Activated naive CD8-positive, alpha-beta T cell treated with anti-CD3 and anti-CD28 coated beads, Interleukin-2, amount 50 U/mL, for 24 hours (primary cell): ENCODE results near the gene LIPG.
"Not testable (repeated sequence)": the region's sequence is repeated elsewhere in the genome, so short reads cannot be mapped to it uniquely, and the experiment has no call there.

Experiments used
- ATAC-seq: fragments of 150-1000 bp; cut with Tn5 transposase; one replicate; pipeline ENCODE4 v1.10.0; 2021
- DNase-seq: peaks from one replicate; pipeline ENCODE4 v3.0.0; 2021
- H3K27ac Mint-ChIP-seq: one replicate; pipeline ENCODE4 v1.8.0; 2021; ENCODE audit warnings: mild to moderate bottlenecking, mixed read lengths
- H3K27me3 Mint-ChIP-seq: one replicate; pipeline ENCODE4 v1.8.0; 2021; ENCODE audit warnings: mixed read lengths
- H3K36me3 Mint-ChIP-seq: one replicate; pipeline ENCODE4 v1.8.0; 2021; ENCODE audit warnings: low read depth, mixed read lengths
- H3K4me1 Mint-ChIP-seq: one replicate; pipeline ENCODE4 v1.8.0; 2021; ENCODE audit warnings: mixed read lengths
- H3K4me3 Mint-ChIP-seq: one replicate; pipeline ENCODE4 v1.8.0; 2021; ENCODE audit warnings: mild to moderate bottlenecking, moderate library complexity, mixed read lengths
- H3K9me3 Mint-ChIP-seq: one replicate; pipeline ENCODE4 v1.8.0; 2021; ENCODE audit warnings: mixed read lengths

The LIPG gene

GRCh38 chr18:49529596-49529995, 32.3 kb upstream of the LIPG start:
- Mint-ChIP-seq H3K27ac (no peak overlapping the region), H3K4me3 (no peak overlapping the region), H3K4me1 (no peaks in the 10 kb centered on the region), H3K9me3 (no peaks in the 10 kb centered on the region), H3K36me3 (no peaks in the 10 kb centered on the region), H3K27me3 (peaks cover 3% of the 10 kb centered on the region)
- DNase-seq: no peak
- ATAC-seq: no peak

- no peak overlapping the region for H3K4me3 Mint-ChIP-seq
- H3K36me3 Mint-ChIP-seq: peaks cover 2% of the 10 kb centered on the region
- DNase-seq: no peak
Observed at GRCh38 chr18:49531678-49532153, 30.1 kb upstream of the LIPG start.

GRCh38 chr18:49534846-49535601, 26.8 kb upstream of the LIPG start:
- no peak for ATAC-seq
- Mint-ChIP-seq H3K4me3 (no peak overlapping the region), H3K27ac (no peak overlapping the region), H3K36me3 (peaks cover 2% of the 10 kb centered on the region), H3K4me1 (no peaks in the 10 kb centered on the region), H3K27me3 (peaks cover 4% of the 10 kb centered on the region), H3K9me3 (peaks cover 5% of the 10 kb centered on the region)
- DNase-seq: no peak

More at GRCh38 chr18:49531678-49532153, 30.1 kb upstream of the LIPG start:
- peaks cover 5% of the 10 kb centered on the region for H3K9me3 Mint-ChIP-seq
- H3K4me1 Mint-ChIP-seq: no peaks in the 10 kb centered on the region
- no peak overlapping the region for H3K27ac Mint-ChIP-seq
- no peak for ATAC-seq
- H3K27me3 Mint-ChIP-seq: peaks cover 3% of the 10 kb centered on the region

GRCh38 chr18:49537232-49537896, 24.5 kb upstream of the LIPG start:
- H3K27ac Mint-ChIP-seq: no peak overlapping the region

GRCh38 chr18:49544362-49544761, 17.5 kb upstream of the LIPG start:
- DNase-seq (no peak), ATAC-seq (no peak)
- H3K9me3 Mint-ChIP-seq: no peaks in the 10 kb centered on the region
- no peak overlapping the region for H3K27ac Mint-ChIP-seq
- H3K27me3 Mint-ChIP-seq: peaks cover 5% of the 10 kb centered on the region
- no peaks in the 10 kb centered on the region for H3K36me3 Mint-ChIP-seq
- H3K4me3 Mint-ChIP-seq: no peak overlapping the region
- no peaks in the 10 kb centered on the region for H3K4me1 Mint-ChIP-seq

More at GRCh38 chr18:49537232-49537896, 24.5 kb upstream of the LIPG start:
- Mint-ChIP-seq H3K36me3 (peaks cover 2% of the 10 kb centered on the region), H3K27me3 (peaks cover 2% of the 10 kb centered on the region), H3K9me3 (peaks cover 5% of the 10 kb centered on the region), H3K4me1 (no peaks in the 10 kb centered on the region), H3K4me3 (no peak overlapping the region)
- ATAC-seq (no peak), DNase-seq (no peak)

GRCh38 chr18:49546278-49546677, 15.6 kb upstream of the LIPG start:
- peaks cover 5% of the 10 kb centered on the region for H3K27me3 Mint-ChIP-seq
- DNase-seq: no peak
- H3K36me3 Mint-ChIP-seq: no peaks in the 10 kb centered on the region
- H3K4me3 Mint-ChIP-seq: no peak overlapping the region
- no peak overlapping the region for H3K27ac Mint-ChIP-seq
- no peak for ATAC-seq
- no peaks in the 10 kb centered on the region for H3K9me3 Mint-ChIP-seq
- H3K4me1 Mint-ChIP-seq: no peaks in the 10 kb centered on the region

GRCh38 chr18:49546719-49547273, 15.1 kb upstream of the LIPG start:
- Mint-ChIP-seq H3K9me3 (no peaks in the 10 kb centered on the region), H3K27me3 (peaks cover 7% of the 10 kb centered on the region), H3K4me1 (no peaks in the 10 kb centered on the region), H3K36me3 (no peaks in the 10 kb centered on the region), H3K4me3 (no peak overlapping the region), H3K27ac (no peak overlapping the region)
- DNase-seq (no peak), ATAC-seq (no peak)

- Mint-ChIP-seq H3K9me3 (no peaks in the 10 kb centered on the region), H3K4me1 (no peaks in the 10 kb centered on the region), H3K27ac (no peak overlapping the region), H3K4me3 (no peak overlapping the region), H3K36me3 (no peaks in the 10 kb centered on the region), H3K27me3 (peaks cover 7% of the 10 kb centered on the region)
- ATAC-seq: no peak
- DNase-seq: no peak
Observed at GRCh38 chr18:49547701-49548100, 14.2 kb upstream of the LIPG start.

GRCh38 chr18:49548229-49548636, 13.6 kb upstream of the LIPG start:
- no peak overlapping the region for H3K27ac Mint-ChIP-seq
- ATAC-seq: no peak
- H3K36me3 Mint-ChIP-seq: no peaks in the 10 kb centered on the region
- H3K27me3 Mint-ChIP-seq: peaks cover 10% of the 10 kb centered on the region
- no peak overlapping the region for H3K4me3 Mint-ChIP-seq
- H3K4me1 Mint-ChIP-seq: no peaks in the 10 kb centered on the region
- no peaks in the 10 kb centered on the region for H3K9me3 Mint-ChIP-seq
- DNase-seq: no peak

GRCh38 chr18:49550621-49551339, 11.1 kb upstream of the LIPG start:
- ATAC-seq (no peak), DNase-seq (no peak)
- H3K36me3 Mint-ChIP-seq: no peaks in the 10 kb centered on the region
- H3K4me1 Mint-ChIP-seq: no peaks in the 10 kb centered on the region
- H3K27me3 Mint-ChIP-seq: peaks cover 20% of the 10 kb centered on the region
- no peaks in the 10 kb centered on the region for H3K9me3 Mint-ChIP-seq
- no peak overlapping the region for H3K27ac Mint-ChIP-seq
- no peak overlapping the region for H3K4me3 Mint-ChIP-seq

GRCh38 chr18:49553003-49553402, 8.9 kb upstream of the LIPG start:
- H3K27me3 Mint-ChIP-seq: peaks cover 22% of the 10 kb centered on the region
- no peak for ATAC-seq
- DNase-seq: no peak
- no peak overlapping the region for H3K4me3 Mint-ChIP-seq
- H3K9me3 Mint-ChIP-seq: no peaks in the 10 kb centered on the region
- no peak overlapping the region for H3K27ac Mint-ChIP-seq
- H3K36me3 Mint-ChIP-seq: no peaks in the 10 kb centered on the region
- H3K4me1 Mint-ChIP-seq: no peaks in the 10 kb centered on the region

- DNase-seq: no peak
- H3K27ac Mint-ChIP-seq: no peak overlapping the region
- peaks cover 8% of the 10 kb centered on the region for H3K4me1 Mint-ChIP-seq
- H3K9me3 Mint-ChIP-seq: no peaks in the 10 kb centered on the region
- H3K4me3 Mint-ChIP-seq: no peak overlapping the region
- no peak for ATAC-seq
- peaks cover 39% of the 10 kb centered on the region for H3K27me3 Mint-ChIP-seq
- no peaks in the 10 kb centered on the region for H3K36me3 Mint-ChIP-seq
Observed at GRCh38 chr18:49555641-49556040, 6.2 kb upstream of the LIPG start.

GRCh38 chr18:49558356-49558755, 3.5 kb upstream of the LIPG start:
- ATAC-seq (no peak), DNase-seq (no peak)
- Mint-ChIP-seq H3K4me3 (no peak overlapping the region), H3K27me3 (peaks cover 60% of the 10 kb centered on the region), H3K36me3 (no peaks in the 10 kb centered on the region), H3K4me1 (peaks cover 35% of the 10 kb centered on the region), H3K9me3 (no peaks in the 10 kb centered on the region), H3K27ac (no peak overlapping the region)

GRCh38 chr18:49559326-49559931, 2.4 kb upstream of the LIPG start:
- Mint-ChIP-seq H3K27me3 (peaks cover 67% of the 10 kb centered on the region), H3K4me1 (peaks cover 35% of the 10 kb centered on the region)
- H3K4me3 Mint-ChIP-seq, H3K27ac Mint-ChIP-seq, ATAC-seq, H3K36me3 Mint-ChIP-seq, DNase-seq, H3K9me3 Mint-ChIP-seq: not testable (repeated sequence)
